KOPT-K1 (cell line): Measurements from ENCODE around the gene SSMEM1.
"Not testable (repeated sequence)": the region's sequence is repeated elsewhere in the genome, so short reads cannot be mapped to it uniquely, and the experiment has no call there.

Experiments
- H3K27ac ChIP-seq: fragments of 200-600 bp; sonication (generic); 2 replicates; pipeline ENCODE4 v1.5.1; 2016; ENCODE audit warnings: antibody characterized with exemption, mild to moderate bottlenecking, low read depth, low read length; ENCODE audit not compliant: poor library complexity, severe bottlenecking
- H3K36me3 ChIP-seq: fragments of 200-600 bp; sonication (generic); 2 replicates; pipeline ENCODE4 v1.5.1; 2017; ENCODE audit warnings: antibody characterized with exemption, mild to moderate bottlenecking, low read length, moderate library complexity; ENCODE audit not compliant: insufficient read depth
- H3K9me3 ChIP-seq: fragments of 200-600 bp; sonication (generic); 2 replicates; pipeline ENCODE4 v1.5.1; 2017; ENCODE audit warnings: antibody characterized with exemption, low read length, mild to moderate bottlenecking; ENCODE audit not compliant: insufficient read depth, poor library complexity, severe bottlenecking

SSMEM1 gene

DNA sequence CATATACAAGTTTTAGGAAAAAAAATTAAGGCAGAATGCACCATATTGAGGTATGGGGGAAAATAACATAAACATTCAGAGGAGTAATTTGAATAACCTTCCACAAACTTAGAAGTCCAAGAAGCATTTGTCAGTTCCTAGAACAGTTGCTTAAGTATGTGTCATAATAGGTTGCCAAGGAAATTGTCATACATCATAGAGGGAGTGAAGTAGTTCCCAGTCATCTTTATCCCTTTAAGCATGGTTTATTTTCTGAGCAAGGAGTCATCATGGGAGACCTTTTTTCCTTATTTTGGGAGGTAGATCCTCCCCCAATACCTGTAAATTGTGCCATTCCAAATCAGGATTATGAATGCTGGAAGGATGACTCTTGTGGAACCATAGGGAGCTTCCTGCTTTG lies at the start of gene SSMEM1:
Gene SSMEM1, plus strand, starts transcription at position 219 of the 400 bp plus-strand sequence. Its CDS starts 51 bp downstream, at position 270.
- Histone ChIP-seq H3K27ac (no peak within 1 kb of the TSS), H3K36me3 (peaks cover 13% of the 10 kb centered on the region), H3K9me3 (no peaks in the 10 kb centered on the region)

DNA sequence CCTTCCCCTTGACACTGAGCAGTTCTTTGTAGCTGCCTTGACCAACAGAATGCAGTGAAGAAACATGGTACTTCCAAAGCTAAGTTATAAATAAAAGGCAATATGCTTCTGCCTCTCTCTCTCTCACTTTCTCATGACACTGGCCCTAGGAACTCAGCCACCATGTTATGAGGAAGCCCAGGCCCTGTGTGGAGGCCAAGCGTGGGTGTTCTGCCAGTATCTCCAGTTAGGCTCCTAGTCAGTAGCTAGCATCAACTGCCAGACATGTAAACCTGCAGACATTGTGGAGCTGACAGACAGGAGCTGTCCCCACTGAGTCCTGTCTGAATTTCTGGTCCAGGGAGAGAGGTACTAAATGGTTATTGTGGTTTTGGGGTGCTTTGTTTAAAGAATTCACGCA lies 47.6 kb upstream of the SSMEM1 start:
- Histone ChIP-seq H3K9me3 (no peaks in the 10 kb centered on the region), H3K27ac (no peak overlapping the region), H3K36me3 (peaks cover 58% of the 10 kb centered on the region)

DNA sequence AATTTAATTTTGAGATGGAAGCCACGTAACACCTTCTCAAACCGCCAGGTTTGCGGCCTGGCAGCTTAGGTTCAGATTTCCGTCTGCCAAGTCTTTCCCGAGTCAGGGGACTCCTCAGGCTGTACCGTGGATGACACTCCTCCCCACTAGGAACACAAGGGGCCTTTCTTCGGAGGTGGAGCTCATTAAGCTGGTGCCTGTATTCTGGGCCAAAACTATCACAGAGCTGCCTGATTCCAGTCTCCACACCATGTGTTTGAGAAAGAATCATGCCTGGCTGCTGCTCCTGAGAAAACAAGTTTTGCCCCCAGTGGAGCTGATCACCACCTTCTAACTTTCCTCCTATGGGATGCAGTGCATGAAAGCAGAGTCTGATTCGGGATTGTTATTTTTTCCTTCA lies 47.2 kb upstream of the SSMEM1 start:
- H3K36me3 ChIP-seq: peaks cover 62% of the 10 kb centered on the region
- no peak overlapping the region for H3K27ac ChIP-seq
- no peaks in the 10 kb centered on the region for H3K9me3 ChIP-seq

DNA sequence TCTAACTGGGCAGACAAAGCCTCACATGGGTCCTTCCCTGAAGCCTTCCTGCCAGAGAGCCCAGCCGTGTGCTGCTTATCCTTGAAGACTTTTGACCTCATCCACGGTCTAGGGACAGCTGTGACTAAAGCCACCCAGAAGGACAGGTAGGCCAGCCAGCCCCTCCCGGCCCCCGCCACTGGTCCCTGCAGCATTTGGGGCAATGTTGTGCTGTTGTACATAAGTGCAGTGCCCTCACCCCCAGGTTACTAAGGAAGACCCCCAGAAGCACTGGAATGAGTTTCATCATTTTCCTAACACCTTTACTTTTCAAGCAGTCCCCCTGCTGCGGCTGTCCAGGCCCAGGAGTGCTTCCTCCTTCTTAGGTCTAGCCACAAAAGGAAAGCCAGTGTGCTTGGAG lies 45.5 kb upstream of the SSMEM1 start:
- Histone ChIP-seq H3K9me3 (no peaks in the 10 kb centered on the region), H3K27ac (no peak overlapping the region), H3K36me3 (peaks cover 80% of the 10 kb centered on the region)

DNA sequence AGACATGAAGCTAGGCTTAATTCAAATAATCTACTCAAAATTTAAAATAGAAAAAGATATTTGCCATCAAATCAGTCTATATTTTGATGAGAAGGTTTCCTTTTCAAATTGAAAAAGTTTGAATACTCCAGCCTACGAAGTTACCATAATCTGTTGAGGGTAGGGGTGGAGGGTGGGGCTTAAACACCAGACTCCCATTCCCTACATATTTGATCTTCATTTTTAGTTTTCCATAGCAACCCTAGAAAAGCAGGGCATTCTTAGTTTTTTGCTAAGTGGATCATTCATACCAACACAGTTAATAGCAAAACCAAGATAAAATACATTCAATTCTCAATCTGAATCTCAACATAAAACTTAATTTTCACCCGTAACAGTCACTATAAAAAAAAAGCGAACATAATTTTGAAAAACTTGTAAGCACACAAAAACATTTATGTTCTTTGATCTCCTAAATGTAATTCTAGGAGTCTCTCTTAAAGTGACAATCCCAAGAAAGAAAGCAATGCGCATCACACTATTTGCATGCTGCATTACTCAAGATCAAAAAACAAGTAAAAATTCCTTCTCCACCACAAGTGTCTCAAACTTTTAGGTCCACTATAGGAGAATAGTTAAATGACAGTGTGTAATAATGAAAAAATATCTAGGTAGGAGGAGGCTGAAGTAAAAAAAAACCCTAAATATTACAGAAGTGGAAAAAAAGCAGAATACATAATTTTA lies 33.3 kb upstream of the SSMEM1 start:
- Histone ChIP-seq H3K27ac (no peak overlapping the region), H3K9me3 (no peaks in the 10 kb centered on the region), H3K36me3 (peaks cover 94% of the 10 kb centered on the region)

GRCh38 chr7:130178251-130178650 lies 29.4 kb upstream of the SSMEM1 start:
- H3K36me3 ChIP-seq: peaks cover 94% of the 10 kb centered on the region
- H3K27ac ChIP-seq: no peak overlapping the region
- H3K9me3 ChIP-seq: no peaks in the 10 kb centered on the region

DNA sequence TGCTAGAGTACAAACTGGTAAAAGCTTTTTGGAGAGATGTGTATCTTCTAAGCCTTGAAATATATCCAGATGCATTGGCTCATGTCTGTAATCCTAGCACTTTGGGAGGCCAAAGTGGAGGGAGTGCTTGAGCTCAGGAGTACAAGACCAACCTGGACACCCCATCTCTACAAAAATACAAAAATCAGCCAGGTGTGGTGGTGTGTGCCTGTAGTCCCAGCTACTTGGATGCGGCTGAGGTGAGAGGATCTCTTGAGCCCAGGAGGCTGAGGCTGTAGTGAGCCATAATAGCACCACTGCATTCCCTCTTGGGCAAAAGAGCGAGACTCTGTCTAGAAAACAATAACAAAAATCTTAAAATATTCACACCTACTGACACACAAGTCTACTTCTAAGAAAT lies 28.0 kb upstream of the SSMEM1 start:
- Histone ChIP-seq H3K36me3 (peaks cover 94% of the 10 kb centered on the region), H3K9me3 (no peaks in the 10 kb centered on the region), H3K27ac (no peak overlapping the region)

- H3K36me3 ChIP-seq: peaks cover 94% of the 10 kb centered on the region
- no peaks in the 10 kb centered on the region for H3K9me3 ChIP-seq
- no peak overlapping the region for H3K27ac ChIP-seq
These were observed 26.9 kb upstream of the SSMEM1 start for GRCh38 chr7:130180571-130181262.

GRCh38 chr7:130181263-130181605 lies 26.4 kb upstream of the SSMEM1 start:
- H3K9me3 ChIP-seq: no peaks in the 10 kb centered on the region
- peaks cover 96% of the 10 kb centered on the region for H3K36me3 ChIP-seq

GRCh38 chr7:130182990-130183389 lies 24.7 kb upstream of the SSMEM1 start:
- H3K36me3 ChIP-seq: peaks cover 98% of the 10 kb centered on the region
- H3K27ac ChIP-seq: no peak overlapping the region

More at GRCh38 chr7:130181263-130181605, 26.4 kb upstream of the SSMEM1 start:
- no peak overlapping the region for H3K27ac ChIP-seq

GRCh38 chr7:130184349-130184748 lies 23.3 kb upstream of the SSMEM1 start:
- H3K27ac ChIP-seq, H3K9me3 ChIP-seq: not testable (repeated sequence)
- H3K36me3 ChIP-seq: peaks cover 99% of the 10 kb centered on the region

More at GRCh38 chr7:130182990-130183389, 24.7 kb upstream of the SSMEM1 start:
- H3K9me3 ChIP-seq: no peaks in the 10 kb centered on the region

DNA sequence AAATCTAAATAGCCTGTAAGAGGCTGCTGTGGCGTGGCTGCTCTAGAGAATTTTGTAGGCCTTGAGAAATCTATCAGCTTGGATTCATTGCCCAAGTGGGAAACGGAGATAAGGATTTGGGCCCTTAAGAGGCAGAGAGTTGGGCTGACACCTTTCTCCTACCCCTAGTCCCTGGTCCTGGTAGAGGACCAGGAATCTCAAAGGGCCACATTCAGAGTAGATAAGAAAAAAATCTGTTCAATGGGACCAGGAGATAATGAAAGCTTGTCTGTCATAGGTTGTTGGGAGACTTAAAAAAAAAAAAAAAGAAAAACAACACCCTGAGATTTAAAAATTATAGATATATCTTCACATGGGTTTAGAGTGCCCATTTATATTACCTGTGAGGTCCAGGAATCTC lies 20.3 kb upstream of the SSMEM1 start:
- peaks cover 98% of the 10 kb centered on the region for H3K36me3 ChIP-seq

GRCh38 chr7:130189343-130189742 lies 18.3 kb upstream of the SSMEM1 start:
- H3K27ac ChIP-seq: no peak overlapping the region
- peaks cover 98% of the 10 kb centered on the region for H3K36me3 ChIP-seq
- no peaks in the 10 kb centered on the region for H3K9me3 ChIP-seq

More for the DNA sequence above, 20.3 kb upstream of the SSMEM1 start:
- Histone ChIP-seq H3K27ac (no peak overlapping the region), H3K9me3 (no peaks in the 10 kb centered on the region)

DNA sequence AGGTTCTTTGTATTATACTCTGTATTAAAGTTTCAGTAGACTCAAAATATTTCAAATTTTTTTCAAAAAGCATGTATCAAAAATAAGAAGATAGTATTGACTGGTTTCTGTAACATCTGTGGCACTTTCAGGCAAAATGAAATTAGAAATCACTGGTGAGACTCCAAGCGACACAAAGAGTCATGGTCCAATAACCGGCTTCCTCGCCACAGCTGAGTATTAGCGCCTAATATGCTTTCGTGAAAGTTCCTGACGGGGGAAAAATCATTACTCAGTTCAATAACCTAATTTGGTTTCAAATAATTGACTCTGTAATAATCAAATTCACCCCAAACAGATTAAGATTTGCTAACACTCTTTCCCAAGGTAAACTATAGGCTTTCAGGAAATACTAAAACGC lies 15.9 kb upstream of the SSMEM1 start:
- Histone ChIP-seq H3K36me3 (peaks cover 94% of the 10 kb centered on the region), H3K27ac (no peak overlapping the region), H3K9me3 (no peaks in the 10 kb centered on the region)

- Histone ChIP-seq H3K27ac (no peak overlapping the region), H3K36me3 (peaks cover 94% of the 10 kb centered on the region)
These were observed 12.3 kb upstream of the SSMEM1 start for GRCh38 chr7:130195396-130195795.

DNA sequence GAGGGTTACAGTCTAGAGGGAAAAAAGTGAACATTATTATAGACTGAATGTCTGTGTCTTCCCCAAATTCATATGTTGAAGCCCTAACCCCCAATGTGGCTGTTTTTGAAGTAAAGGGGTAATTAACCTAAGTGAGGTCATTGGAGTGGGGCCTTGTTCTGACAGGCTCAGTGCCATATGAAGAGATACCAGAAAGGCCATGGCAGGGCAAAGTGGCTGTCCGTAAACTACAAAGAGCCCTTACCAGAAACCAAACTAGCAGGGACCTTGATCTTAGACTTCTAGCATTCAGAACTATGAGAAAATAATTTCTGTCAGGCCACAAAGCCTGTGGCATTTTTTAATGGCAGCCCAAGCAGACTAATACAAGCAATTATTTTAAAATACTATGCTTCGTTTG lies 11.2 kb upstream of the SSMEM1 start:
- H3K27ac ChIP-seq: no peak overlapping the region
- peaks cover 95% of the 10 kb centered on the region for H3K36me3 ChIP-seq
- H3K9me3 ChIP-seq: no peaks in the 10 kb centered on the region

More at GRCh38 chr7:130195396-130195795, 12.3 kb upstream of the SSMEM1 start:
- no peaks in the 10 kb centered on the region for H3K9me3 ChIP-seq
